K562 (cell line): Measurements from ENCODE around the gene PRKG1. TPM values are rescaled to one million over a fixed set of nuclear protein-coding genes. Genes with fewer than 3 reads are reported as not detected.

Experiments
- DPF2 ChIP-seq: fragments of 450-650 bp; IDR thresholded peaks from 2 replicates; pipeline ENCODE4 v1.6.1; 2016
- HDAC3 ChIP-seq: fragments of 450-650 bp; IDR thresholded peaks from 2 replicates; pipeline ENCODE4 v1.6.1; 2018; ENCODE audit warnings: borderline replicate concordance, mild to moderate bottlenecking, moderate library complexity; ENCODE audit not compliant: partially characterized antibody
- PHB2 ChIP-seq: fragments of 450-650 bp; IDR thresholded peaks from 2 replicates; pipeline ENCODE4 v1.6.1; 2017; ENCODE audit warnings: low read depth
- RAD21 ChIP-seq, 2 experiments: fragments of 250-450 bp in 1 of 2; fragments of 450-650 bp in 1 of 2; sonication (Bioruptor Pico) in 1 of 2; formaldehyde crosslinking in 1 of 2; IDR thresholded peaks in 1 of 2; conservative IDR thresholded peaks in 1 of 2; 2 replicates each; pipeline versions ENCODE4 v1.4.0 to v1.8.0; 2020 to 2022; ENCODE audit warnings: mild to moderate bottlenecking in 2 of 2, moderate library complexity in 1 of 2
- ZBTB7A ChIP-seq: IDR thresholded peaks from 2 replicates; pipeline ENCODE4 v1.6.1; 2011; ENCODE audit warnings: low read depth, mild to moderate bottlenecking, low read length, moderate library complexity, borderline replicate concordance; ENCODE audit not compliant: control insufficient read depth
- ZNF184 ChIP-seq: sonication (generic); formaldehyde crosslinking; IDR thresholded peaks from 2 replicates; pipeline ENCODE4 v1.5.0; 2020; ENCODE audit warnings: missing genetic modification reagents
- ZNF444 ChIP-seq: fragments of 250-450 bp; sonication (Bioruptor Pico); IDR thresholded peaks from 2 replicates; pipeline ENCODE4 v1.4.0; 2020; ENCODE audit warnings: mild to moderate bottlenecking, moderate library complexity
- polyA plus RNA-seq, 8 experiments: library from polyadenylated mRNA; depleted of rRNA in 4 of 8; stranded (reverse) in 5 of 8; unstranded in 3 of 8; fragments of >200 nt; fragmentation: Nextera tagmentation in 2 of 8; fragmentation: Illumina TruSeq in 1 of 8; extraction: Ambion mirVana in 2 of 8; extraction: Trizol in 1 of 8; gene quantifications; 2 replicates each; pipeline versions ENCODE4 v1.2.1 to v1.2.3, GENCODE V29; 2011 to 2014; ENCODE audit warnings: inconsistent platforms in 1 of 8, missing spikeins in 1 of 8
- total RNA-seq, 7 experiments: library from RNA; depleted of rRNA in 6 of 7; stranded (reverse); fragments of >200 nt in 6 of 7; fragmentation: Illumina TruSeq in 2 of 7; extraction: Trizol in 2 of 7; gene quantifications; 2 replicates each; pipeline versions ENCODE4 v1.2.1 to v1.2.3, GENCODE V29; 2011 to 2021; ENCODE audit warnings: low replicate concordance in 1 of 7
- TF ChIP-seq, protein P1 (sequence below): fragments of 200-600 bp; sonication (generic); IDR thresholded peaks from one replicate; pipeline ENCODE4 v1.6.1; 2012; ENCODE audit warnings: mild to moderate bottlenecking, low read depth, low read length, inconsistent platforms
- TF ChIP-seq, protein P2 (sequence below), 3 experiments: IDR thresholded peaks in 2 of 3; conservative IDR thresholded peaks in 1 of 3; 2 replicates each; pipeline ENCODE4 v1.5.1; 2011 to 2012; ENCODE audit warnings: low read length in 3 of 3, mild to moderate bottlenecking in 3 of 3, control low read depth in 2 of 3, improper control_type of control experiment in 1 of 3, inconsistent platforms in 1 of 3, low read depth in 1 of 3, mixed read lengths in 1 of 3, moderate library complexity in 1 of 3; ENCODE audit not compliant: insufficient read depth in 2 of 3
- TF ChIP-seq, protein P3 (sequence below), 2 experiments: fragments of 450-650 bp in 1 of 2; sonication (generic) in 1 of 2; formaldehyde crosslinking; conservative IDR thresholded peaks; 2 replicates each; pipeline versions ENCODE4 v1.4.0 to v1.8.1; 2020 to 2022; ENCODE audit warnings: mild to moderate bottlenecking in 1 of 2, missing genetic modification reagents in 1 of 2

The PRKG1 gene
- total and polyA plus RNA-seq, 9 of the 15 experiments (the other 6 are each of a cell fraction or from before 2014, with no cell fraction given): 0.22 TPM; not detected in 8

DNA sequence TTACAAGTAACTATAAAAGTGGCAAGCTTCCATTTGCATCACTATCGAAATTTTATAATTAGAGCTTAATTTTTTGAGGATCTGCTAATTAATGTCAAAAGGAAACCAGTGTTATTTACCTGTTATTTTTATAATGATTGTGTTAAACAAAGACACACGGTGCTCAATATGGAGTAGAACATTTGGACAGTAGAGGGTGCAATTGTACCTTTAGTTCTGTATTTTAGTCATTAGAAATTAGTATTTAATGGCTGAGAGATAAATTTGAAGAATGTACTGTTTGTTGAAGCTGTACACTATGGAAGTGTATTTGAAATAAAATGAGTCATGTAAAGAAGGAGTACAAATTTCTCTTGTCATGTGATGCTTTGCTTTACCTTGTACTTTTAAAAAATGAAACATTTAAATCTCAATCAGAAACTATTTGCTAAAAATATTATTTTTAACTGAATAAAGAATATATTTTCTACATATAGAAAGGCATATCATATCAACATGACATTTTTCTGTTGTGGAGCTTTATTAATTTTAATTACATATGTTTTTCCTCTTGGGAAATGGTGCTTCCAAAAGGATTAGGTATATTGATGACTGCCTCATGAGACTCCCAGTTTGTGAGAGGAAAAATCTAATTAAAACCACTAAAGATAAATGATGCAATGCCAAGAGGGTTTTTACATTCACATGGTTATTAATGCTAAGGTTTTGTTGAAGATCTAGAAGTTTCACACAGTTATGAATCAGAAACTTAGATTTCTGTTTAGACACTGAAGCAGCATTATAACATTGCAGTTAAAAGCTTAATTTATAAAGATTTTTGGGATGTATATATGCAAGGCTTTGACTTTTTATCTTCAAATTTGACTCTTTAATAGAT, 10.4 kb upstream of the PRKG1 start (continued):
- TF ChIP-seq, protein P1, sequence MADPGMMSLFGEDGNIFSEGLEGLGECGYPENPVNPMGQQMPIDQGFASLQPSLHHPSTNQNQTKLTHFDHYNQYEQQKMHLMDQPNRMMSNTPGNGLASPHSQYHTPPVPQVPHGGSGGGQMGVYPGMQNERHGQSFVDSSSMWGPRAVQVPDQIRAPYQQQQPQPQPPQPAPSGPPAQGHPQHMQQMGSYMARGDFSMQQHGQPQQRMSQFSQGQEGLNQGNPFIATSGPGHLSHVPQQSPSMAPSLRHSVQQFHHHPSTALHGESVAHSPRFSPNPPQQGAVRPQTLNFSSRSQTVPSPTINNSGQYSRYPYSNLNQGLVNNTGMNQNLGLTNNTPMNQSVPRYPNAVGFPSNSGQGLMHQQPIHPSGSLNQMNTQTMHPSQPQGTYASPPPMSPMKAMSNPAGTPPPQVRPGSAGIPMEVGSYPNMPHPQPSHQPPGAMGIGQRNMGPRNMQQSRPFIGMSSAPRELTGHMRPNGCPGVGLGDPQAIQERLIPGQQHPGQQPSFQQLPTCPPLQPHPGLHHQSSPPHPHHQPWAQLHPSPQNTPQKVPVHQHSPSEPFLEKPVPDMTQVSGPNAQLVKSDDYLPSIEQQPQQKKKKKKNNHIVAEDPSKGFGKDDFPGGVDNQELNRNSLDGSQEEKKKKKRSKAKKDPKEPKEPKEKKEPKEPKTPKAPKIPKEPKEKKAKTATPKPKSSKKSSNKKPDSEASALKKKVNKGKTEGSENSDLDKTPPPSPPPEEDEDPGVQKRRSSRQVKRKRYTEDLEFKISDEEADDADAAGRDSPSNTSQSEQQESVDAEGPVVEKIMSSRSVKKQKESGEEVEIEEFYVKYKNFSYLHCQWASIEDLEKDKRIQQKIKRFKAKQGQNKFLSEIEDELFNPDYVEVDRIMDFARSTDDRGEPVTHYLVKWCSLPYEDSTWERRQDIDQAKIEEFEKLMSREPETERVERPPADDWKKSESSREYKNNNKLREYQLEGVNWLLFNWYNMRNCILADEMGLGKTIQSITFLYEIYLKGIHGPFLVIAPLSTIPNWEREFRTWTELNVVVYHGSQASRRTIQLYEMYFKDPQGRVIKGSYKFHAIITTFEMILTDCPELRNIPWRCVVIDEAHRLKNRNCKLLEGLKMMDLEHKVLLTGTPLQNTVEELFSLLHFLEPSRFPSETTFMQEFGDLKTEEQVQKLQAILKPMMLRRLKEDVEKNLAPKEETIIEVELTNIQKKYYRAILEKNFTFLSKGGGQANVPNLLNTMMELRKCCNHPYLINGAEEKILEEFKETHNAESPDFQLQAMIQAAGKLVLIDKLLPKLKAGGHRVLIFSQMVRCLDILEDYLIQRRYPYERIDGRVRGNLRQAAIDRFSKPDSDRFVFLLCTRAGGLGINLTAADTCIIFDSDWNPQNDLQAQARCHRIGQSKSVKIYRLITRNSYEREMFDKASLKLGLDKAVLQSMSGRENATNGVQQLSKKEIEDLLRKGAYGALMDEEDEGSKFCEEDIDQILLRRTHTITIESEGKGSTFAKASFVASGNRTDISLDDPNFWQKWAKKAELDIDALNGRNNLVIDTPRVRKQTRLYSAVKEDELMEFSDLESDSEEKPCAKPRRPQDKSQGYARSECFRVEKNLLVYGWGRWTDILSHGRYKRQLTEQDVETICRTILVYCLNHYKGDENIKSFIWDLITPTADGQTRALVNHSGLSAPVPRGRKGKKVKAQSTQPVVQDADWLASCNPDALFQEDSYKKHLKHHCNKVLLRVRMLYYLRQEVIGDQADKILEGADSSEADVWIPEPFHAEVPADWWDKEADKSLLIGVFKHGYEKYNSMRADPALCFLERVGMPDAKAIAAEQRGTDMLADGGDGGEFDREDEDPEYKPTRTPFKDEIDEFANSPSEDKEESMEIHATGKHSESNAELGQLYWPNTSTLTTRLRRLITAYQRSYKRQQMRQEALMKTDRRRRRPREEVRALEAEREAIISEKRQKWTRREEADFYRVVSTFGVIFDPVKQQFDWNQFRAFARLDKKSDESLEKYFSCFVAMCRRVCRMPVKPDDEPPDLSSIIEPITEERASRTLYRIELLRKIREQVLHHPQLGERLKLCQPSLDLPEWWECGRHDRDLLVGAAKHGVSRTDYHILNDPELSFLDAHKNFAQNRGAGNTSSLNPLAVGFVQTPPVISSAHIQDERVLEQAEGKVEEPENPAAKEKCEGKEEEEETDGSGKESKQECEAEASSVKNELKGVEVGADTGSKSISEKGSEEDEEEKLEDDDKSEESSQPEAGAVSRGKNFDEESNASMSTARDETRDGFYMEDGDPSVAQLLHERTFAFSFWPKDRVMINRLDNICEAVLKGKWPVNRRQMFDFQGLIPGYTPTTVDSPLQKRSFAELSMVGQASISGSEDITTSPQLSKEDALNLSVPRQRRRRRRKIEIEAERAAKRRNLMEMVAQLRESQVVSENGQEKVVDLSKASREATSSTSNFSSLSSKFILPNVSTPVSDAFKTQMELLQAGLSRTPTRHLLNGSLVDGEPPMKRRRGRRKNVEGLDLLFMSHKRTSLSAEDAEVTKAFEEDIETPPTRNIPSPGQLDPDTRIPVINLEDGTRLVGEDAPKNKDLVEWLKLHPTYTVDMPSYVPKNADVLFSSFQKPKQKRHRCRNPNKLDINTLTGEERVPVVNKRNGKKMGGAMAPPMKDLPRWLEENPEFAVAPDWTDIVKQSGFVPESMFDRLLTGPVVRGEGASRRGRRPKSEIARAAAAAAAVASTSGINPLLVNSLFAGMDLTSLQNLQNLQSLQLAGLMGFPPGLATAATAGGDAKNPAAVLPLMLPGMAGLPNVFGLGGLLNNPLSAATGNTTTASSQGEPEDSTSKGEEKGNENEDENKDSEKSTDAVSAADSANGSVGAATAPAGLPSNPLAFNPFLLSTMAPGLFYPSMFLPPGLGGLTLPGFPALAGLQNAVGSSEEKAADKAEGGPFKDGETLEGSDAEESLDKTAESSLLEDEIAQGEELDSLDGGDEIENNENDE: no peak
- no peak for TF ChIP-seq DPF2
- TF ChIP-seq RAD21 (CRISPR knock-in tag; conservative IDR thresholded peaks at IDR 0.05 in 1 of 2, IDR thresholded peaks at IDR 0.05 in 1 of 2): peak; percentile 19 to 57; a peak in 3 of 4 replicates
- TF ChIP-seq, protein P2, sequence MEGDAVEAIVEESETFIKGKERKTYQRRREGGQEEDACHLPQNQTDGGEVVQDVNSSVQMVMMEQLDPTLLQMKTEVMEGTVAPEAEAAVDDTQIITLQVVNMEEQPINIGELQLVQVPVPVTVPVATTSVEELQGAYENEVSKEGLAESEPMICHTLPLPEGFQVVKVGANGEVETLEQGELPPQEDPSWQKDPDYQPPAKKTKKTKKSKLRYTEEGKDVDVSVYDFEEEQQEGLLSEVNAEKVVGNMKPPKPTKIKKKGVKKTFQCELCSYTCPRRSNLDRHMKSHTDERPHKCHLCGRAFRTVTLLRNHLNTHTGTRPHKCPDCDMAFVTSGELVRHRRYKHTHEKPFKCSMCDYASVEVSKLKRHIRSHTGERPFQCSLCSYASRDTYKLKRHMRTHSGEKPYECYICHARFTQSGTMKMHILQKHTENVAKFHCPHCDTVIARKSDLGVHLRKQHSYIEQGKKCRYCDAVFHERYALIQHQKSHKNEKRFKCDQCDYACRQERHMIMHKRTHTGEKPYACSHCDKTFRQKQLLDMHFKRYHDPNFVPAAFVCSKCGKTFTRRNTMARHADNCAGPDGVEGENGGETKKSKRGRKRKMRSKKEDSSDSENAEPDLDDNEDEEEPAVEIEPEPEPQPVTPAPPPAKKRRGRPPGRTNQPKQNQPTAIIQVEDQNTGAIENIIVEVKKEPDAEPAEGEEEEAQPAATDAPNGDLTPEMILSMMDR (IDR thresholded peaks at IDR 0.05 in 2 of 3, conservative IDR thresholded peaks at IDR 0.05 in 1 of 3; ENCODE audit: insufficient read depth in 2 of 3, low read depth in 1 of 3, low read length in 3 of 3): peak in 1 of 3 experiments; percentile 40; a peak in 2 of 6 replicates
- no peak for TF ChIP-seq ZNF444 (CRISPR knock-in tag)
- TF ChIP-seq, protein P3, sequence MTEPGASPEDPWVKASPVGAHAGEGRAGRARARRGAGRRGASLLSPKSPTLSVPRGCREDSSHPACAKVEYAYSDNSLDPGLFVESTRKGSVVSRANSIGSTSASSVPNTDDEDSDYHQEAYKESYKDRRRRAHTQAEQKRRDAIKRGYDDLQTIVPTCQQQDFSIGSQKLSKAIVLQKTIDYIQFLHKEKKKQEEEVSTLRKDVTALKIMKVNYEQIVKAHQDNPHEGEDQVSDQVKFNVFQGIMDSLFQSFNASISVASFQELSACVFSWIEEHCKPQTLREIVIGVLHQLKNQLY (CRISPR knock-in tag; conservative IDR thresholded peaks at IDR 0.05): no peak
- no peak for TF ChIP-seq ZBTB7A
- TF ChIP-seq HDAC3: no peak
- TF ChIP-seq ZNF184 (CRISPR knock-in tag): no peak
- TF ChIP-seq PHB2: no peak
